NCI-H226 (cell line): ENCODE data around the gene PRR19.
"Not testable (repeated sequence)": the region's sequence is repeated elsewhere in the genome, so short reads cannot be mapped to it uniquely, and the experiment has no call there.

Source experiments
- DNase-seq: peaks from one replicate; pipeline ENCODE4 v3.0.0-alpha.2; 2015

PRR19 gene

GRCh38 chr19:42328854-42329253 lies 26.9 kb downstream of the PRR19 start:
- no peak for DNase-seq

- DNase-seq: no peak
Observed at GRCh38 chr19:42330241-42330711, 28.3 kb downstream of the PRR19 start.

DNA sequence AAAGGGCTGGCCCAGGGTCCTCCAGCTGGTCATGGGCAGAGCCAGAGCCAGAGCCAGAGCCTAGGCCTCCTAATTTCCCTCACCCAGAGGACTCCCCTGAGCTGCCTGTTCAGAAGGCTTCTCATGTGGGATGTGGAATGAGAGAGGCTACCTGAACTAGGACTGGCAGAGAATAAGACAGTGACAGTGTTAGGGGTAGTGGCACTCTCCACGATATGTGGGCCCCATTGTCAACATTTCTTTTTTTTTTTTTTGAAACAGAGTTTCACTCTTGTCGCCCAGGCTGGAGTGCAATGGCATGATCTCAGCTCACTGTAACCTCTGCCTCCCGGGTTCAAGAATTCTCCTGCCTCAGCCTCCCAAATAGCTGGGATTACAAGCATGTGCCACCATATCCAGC lies 29.4 kb downstream of the PRR19 start:
- not testable (repeated sequence) for DNase-seq

DNA sequence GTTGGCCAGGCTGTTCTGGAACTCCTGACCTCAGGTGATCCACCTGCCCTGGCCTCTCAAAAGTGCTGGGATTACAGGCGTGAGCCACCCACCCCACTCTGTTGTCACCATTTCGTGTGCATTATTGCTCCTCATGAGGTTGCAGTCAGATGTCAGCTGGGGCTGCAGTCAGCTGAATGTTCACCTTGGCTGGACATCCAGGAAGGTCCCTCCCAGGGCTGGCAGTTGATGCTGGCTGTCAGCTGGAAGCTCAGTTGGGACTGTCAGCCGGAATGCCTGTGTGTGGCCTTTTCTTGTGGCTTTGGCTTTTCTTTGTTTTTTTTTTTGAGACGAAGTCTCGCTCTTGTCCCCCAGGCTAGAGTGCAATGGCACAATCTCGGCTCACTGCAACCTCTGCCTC lies 30.1 kb downstream of the PRR19 start:
- DNase-seq: no peak

DNA sequence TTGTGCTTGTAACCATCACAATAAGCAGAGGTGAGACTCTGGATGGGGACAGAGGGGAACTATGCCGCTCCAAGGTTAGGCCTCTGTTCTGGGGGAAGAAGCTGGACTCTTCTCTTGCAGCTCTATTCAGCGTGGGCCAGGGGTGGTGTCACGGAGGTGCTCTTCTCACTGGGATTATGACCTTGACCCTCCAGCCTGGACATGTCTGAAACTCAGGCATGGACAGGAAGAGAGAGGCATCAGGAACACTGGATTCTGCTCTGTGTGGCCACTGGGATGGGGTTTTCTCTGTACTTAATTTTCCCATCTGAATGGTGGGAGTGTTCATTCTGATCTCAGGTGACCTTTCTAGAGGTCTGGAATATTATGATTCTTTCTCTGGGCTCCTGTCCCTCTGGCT lies 31.1 kb downstream of the PRR19 start:
- DNase-seq: no peak

GRCh38 chr19:42333975-42334696 lies 32.2 kb downstream of the PRR19 start:
- DNase-seq: no peak

- DNase-seq: no peak
Observed at GRCh38 chr19:42334697-42335373, 32.9 kb downstream of the PRR19 start.

DNA sequence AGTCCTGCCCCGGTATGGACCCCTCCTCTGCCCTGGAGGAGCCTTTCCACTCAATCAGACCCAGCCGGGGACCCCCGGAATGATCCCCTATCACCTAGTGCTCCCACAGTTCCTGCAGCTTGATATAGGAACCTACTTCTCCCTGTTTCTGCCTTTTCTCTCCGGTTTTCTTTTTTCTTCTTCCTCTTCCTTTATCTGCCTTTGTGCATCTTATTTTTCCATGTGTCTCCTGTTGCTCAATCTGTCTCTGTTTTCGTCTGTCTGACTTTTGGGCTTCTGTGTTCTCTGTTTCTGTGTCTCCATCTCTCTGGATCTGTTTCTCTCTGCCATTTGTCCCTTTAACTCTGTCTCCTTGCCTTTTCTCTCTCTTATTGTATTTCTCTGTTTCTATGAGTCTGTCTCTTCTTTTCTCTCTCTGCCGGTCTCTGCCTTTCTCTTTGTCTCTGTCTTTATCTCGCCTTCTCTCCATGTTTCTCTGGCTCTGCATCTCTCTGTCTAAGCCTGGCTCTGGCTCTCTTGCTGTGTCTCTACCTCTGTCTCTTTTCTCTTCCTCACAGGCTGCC lies 33.5 kb downstream of the PRR19 start:
- DNase-seq: no peak

DNA sequence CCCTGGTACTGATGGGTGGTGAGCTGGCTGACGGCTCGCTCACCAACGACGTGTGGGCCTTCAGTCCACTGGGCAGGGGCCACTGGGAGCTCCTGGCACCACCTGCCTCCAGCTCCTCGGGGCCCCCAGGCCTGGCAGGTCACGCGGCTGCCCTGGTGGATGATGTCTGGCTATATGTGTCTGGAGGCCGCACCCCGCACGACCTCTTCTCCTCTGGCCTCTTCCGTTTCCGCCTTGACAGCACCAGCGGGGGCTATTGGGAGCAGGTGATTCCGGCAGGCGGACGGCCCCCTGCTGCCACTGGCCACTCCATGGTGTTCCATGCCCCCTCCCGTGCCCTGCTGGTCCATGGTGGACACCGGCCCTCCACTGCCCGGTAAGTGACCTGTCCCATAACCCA lies 34.0 kb downstream of the PRR19 start:
- DNase-seq: no peak

DNA sequence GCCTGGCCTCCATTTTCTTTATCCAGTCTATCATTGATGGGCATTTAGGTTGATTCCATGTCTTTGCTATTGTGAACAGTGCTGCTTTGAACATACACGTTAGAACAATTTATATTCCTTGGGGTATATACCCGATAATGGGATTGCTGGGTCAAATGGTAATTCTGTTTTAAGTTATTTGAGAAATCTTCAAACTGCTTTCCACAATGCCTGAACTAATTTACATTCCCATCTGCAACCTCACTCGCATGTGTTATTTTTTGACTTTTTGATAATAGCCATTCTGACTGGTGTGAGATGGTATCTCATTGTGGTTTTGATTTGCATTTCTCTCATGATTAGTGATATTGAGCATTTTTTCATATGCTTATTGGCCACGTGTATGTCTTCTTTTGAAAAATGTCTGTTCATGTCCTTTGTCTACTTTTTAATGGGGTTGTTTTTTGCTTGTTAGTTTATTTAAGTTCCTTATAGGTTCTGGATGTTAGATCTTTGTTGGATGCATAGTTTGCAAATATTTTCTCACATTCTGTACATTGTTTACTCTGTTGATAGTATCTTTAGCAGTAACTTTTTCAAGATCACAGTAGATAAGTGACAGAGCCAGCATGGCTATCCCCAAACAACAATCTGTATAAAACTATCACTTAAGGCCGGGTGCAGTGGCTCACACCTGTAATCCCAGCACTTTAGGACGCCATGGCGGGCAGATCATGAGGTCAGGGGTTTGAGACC lies 37.4 kb downstream of the PRR19 start:
- not testable (repeated sequence) for DNase-seq

DNA sequence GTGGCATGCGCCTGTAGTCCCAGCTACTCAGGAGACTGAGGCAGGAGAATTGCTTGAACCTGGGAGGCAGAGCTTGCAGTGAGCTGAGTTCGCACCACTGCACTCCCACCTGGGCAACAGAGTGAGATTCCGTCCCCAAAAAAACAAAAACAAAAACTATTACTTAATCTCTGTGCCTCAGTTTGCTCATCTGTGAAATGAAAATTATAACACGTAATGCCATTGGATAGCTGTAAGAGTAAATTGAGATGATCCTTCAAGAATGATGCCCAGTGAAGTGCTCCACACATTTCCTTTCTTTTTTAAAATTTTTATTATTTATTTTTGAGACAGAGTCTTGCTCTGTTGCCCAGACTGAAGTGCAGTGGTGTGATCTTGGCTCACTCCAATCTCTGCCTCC lies 38.0 kb downstream of the PRR19 start:
- DNase-seq: not testable (repeated sequence)

DNA sequence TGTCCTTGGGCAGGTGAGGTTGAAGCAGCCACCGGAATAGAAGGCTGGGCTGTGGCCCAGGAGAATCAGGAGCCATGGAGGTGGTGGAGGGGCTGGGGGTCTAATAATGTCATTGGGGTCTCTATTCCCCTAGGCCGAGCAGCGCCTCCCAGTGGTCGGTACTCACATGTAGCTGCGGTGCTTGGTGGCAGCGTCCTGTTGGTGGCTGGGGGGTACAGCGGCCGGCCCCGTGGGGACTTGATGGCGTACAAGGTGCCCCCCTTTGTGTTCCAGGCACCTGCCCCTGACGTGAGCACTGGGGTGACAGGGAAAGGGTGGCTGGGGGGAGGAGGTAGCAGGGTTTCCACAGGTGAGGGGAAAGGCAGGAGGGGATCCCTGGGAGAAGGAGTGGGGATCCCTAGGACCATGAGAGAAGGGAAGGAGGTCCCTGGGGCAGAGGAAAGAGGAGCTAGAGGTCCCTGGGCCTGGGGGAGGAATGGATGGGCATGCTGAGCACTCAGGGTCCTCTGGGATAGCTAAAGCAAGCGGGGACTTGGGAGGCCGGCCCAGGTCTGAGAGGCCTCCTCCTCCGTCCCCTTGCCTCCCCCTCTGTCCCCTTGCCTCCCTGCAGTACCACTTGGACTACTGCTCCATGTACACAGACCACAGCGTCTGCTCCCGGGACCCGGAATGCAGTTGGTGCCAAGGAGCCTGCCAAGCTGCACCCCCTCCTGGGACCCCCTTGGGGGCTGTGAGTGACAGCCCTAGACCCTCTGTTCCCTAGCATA lies 41.6 kb downstream of the PRR19 start:
- DNase-seq: no peak

DNA sequence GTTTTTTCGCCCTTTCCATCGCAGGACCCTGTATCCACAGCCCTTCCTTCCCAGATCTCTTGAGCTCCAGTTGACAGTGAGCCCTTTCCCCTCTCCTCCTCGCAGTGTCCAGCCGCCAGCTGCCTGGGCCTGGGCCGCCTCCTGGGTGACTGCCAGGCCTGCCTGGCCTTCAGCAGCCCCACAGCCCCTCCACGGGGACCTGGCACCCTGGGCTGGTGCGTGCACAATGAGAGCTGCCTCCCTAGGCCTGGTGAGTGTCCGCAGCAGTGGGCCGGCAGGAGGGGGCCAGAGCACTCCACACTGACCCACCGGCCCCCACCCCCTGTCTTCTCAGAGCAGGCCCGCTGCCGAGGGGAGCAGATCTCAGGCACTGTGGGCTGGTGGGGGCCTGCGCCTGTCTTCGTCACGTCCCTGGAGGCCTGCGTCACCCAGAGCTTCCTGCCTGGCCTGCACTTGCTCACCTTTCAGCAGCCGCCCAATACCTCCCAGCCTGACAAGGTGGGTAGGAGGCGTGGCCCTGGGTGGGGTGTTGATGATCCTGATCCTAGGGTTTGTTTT lies 42.5 kb downstream of the PRR19 start:
- DNase-seq: no peak

GRCh38 chr19:42345191-42345812 lies 43.4 kb downstream of the PRR19 start:
- no peak for DNase-seq

DNA sequence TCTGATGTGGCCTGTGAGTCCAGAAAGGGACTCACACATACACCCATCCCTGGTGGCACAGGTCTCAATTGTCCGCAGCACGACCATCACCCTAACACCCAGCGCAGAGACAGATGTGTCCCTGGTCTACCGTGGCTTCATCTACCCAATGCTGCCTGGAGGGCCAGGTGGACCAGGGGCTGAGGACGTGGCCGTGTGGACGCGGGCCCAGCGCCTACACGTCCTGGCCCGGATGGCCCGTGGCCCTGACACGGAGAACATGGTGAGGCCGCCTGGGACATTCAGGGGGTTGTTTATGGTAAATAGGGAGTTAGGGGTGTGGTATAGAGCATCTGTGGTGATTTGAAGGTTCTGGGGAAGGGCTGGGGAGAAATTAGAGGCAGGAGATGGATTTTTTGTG lies 46.3 kb downstream of the PRR19 start:
- DNase-seq: no peak

DNA sequence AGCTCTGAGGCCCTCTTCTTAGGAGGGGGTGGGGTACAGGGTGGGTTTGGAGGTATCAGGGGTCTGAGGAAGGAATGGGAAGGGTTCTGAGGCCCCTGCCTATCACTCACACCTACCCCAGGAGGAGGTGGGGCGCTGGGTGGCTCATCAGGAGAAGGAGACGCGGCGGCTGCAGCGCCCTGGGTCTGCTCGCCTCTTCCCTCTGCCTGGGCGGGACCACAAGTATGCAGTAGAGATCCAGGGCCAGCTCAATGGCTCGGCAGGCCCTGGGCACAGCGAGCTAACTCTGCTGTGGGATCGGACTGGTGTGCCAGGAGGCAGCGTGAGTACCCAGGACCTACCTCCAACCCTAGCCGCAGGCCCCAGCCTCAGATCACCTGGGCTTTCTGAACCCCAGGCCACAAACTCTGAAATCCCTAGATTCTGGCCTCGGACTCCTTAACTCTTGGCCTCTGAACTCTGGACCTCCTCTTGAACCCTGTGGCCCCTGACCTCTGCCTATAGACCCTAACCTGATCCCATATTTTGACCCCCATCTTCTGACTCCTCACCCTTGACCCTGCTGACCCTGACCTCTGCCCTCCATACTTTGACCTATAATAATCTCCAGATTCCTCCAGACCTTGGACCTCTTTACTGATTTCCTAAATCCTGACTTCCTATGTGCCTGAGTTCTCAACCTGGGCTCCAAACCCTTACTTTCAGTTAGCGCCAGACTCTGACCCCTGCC lies 47.6 kb downstream of the PRR19 start:
- DNase-seq: no peak

DNA sequence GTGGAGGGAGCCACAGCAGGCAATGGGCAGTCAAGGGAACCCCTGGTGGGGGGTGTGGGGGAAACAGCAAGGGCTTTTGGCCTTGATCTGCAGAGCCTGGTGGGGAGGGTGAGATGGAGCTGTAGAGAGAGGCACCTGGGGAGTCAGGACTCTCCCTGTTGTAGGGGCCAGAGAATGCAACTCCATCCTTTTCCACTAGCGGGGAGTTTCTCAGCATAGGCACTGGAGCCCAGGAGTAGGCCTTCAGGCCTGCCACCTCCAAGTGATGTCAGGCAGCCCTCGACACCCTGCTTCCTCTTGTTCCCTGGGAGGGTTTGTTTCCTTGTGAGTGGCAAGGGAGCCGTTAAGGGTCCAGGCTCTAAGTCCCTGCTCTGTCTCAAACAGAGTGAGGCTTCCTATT lies 48.5 kb downstream of the PRR19 start:
- no peak for DNase-seq

DNA sequence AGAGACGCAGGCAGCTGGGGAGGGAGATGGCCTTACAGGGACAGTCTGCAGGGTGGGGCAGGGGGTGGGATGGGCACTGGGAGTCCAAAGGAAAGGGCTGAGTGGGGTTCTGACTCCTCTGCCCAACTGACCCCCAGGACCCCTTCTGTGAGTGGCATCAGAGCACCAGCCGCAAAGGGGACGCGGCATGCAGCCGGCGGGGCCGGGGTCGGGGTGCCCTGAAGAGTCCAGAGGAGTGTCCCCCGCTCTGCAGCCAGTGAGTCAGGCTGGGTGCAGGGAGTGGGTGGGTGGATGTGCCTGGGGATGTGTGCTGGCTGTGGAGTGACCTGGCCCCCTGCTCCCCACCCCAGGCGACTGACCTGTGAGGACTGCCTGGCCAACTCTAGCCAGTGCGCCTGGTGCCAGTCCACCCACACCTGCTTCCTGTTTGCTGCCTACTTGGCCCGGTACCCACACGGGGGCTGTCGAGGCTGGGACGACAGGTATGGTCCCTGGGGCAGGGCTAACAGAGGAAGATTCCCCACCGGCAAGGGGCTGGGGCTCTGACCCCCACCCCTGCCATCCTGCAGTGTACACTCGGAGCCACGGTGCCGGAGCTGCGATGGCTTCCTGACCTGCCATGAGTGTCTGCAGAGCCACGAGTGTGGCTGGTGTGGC lies 49.3 kb downstream of the PRR19 start:
- no peak for DNase-seq

DNA sequence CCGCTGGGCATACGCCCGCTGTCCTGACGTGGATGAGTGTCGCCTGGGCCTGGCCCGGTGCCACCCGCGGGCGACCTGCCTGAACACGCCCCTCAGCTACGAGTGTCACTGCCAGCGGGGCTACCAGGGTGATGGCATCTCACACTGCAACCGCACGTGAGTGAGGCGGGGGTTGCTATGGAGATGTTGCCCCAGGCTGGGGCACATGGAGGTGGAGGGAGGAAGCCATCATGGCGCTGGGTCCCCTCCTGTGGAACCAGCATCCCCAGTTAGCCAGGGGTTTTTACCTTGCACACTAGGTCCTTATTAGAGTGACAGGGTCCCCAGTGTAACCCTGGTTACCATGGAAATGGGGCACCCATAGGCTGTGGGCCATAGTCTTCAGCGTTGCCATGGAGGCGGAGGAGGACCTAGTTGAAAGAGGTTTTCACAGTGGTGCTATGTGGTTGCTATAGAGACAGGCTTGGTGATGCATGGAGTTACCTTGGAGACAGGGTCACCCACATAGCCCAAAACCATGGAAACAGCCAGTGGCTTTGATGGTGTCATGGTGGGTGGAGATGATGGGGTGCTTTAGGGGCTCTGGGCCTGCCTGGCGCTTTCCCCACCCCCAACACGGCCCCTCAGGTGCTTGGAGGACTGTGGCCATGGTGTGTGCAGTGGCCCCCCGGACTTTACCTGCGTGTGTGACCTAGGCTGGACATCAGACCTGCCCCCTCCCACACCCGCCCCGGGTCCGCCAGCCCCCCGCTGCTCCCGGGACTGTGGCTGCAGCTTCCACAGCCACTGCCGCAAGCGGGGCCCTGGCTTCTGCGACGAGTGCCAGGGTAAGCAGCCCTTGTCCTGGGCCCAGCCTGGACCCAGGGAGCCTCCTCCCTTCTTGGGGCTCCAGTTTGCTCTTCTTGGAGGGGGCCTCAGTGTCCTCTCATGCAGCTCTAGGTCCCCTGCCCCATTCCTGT lies 50.6 kb downstream of the PRR19 start:
- DNase-seq: no peak
